Stimulated activated CD4-positive, alpha-beta T cell treated with anti-CD3 and anti-CD28 coated beads, Interleukin-15, amount 100 ng/mL, for 24 hours (primary cell): ENCODE data around the gene CARM1.
"Not testable (repeated sequence)": the region's sequence is repeated elsewhere in the genome, so short reads cannot be mapped to it uniquely, and the experiment has no call there.

Experiments
- DNase-seq: peaks from one replicate; pipeline ENCODE4 v3.0.0-alpha.2; 2020

The CARM1 gene

GRCh38 chr19:10876459-10877240 lies 5.3 kb downstream of the CARM1 start:
- no peak for DNase-seq

GRCh38 chr19:10877608-10878007 lies 6.3 kb downstream of the CARM1 start:
- DNase-seq: not testable (repeated sequence)

GRCh38 chr19:10878253-10878652 lies 6.9 kb downstream of the CARM1 start:
- DNase-seq: no peak

GRCh38 chr19:10881403-10882107 lies 10.2 kb downstream of the CARM1 start:
- DNase-seq: no peak

GRCh38 chr19:10882108-10882457 lies 10.7 kb downstream of the CARM1 start:
- DNase-seq: no peak

GRCh38 chr19:10884274-10884673 lies 12.9 kb downstream of the CARM1 start:
- no peak for DNase-seq

- DNase-seq: no peak
These were observed 14.1 kb downstream of the CARM1 start for GRCh38 chr19:10885201-10886169.

- DNase-seq: no peak
These were observed 16.4 kb downstream of the CARM1 start for GRCh38 chr19:10887616-10888367.

GRCh38 chr19:10888421-10888866 lies 17.1 kb downstream of the CARM1 start:
- DNase-seq: no peak

GRCh38 chr19:10889880-10890279 lies 18.5 kb downstream of the CARM1 start:
- DNase-seq: no peak

- no peak for DNase-seq
These were observed 20.2 kb downstream of the CARM1 start for GRCh38 chr19:10891405-10892086.

- DNase-seq: no peak
These were observed 20.9 kb downstream of the CARM1 start for GRCh38 chr19:10892256-10892655.

GRCh38 chr19:10894911-10895213 lies 23.5 kb downstream of the CARM1 start:
- no peak for DNase-seq

GRCh38 chr19:10895363-10895762 lies 24.0 kb downstream of the CARM1 start:
- DNase-seq: no peak

- DNase-seq: no peak
These were observed 24.6 kb downstream of the CARM1 start for GRCh38 chr19:10895920-10896319.

- DNase-seq: no peak
These were observed 25.6 kb downstream of the CARM1 start for GRCh38 chr19:10896851-10897526.

GRCh38 chr19:10898633-10899032 lies 27.3 kb downstream of the CARM1 start:
- no peak for DNase-seq

GRCh38 chr19:10899151-10899653 lies 27.8 kb downstream of the CARM1 start:
- DNase-seq: no peak

- DNase-seq: no peak
These were observed 36.6 kb downstream of the CARM1 start for GRCh38 chr19:10907925-10908324.

- DNase-seq: no peak
These were observed 37.1 kb downstream of the CARM1 start for GRCh38 chr19:10908380-10908960.
